GM19438 (cell line): ENCODE results near the gene SUMO4.

ENCODE experiments used
- ATAC-seq: cut with Tn5 transposase; IDR thresholded peaks from one replicate; pipeline ENCODE4 v1.9.1; 2021; ENCODE audit warnings: low read depth; ENCODE audit not compliant: unreplicated experiment

The SUMO4 gene

DNA sequence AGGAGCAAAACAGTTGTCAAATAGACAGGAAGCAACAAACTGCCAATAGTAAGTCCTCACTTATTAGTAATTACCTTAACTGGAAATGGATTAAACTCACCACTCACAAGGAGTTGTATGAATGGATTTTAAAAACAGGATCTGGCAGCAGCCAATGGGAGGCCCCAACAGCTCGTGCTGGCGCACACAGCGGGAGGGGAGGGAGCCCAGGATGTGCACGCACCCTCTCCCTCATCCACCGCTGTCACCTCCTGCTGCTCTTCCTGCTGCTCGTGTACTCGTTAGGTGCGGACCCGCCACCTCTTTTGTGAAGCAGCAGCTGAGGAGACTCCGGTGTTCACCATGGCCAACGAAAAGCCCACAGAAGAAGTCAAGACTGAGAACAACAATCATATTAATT, at the start of gene SUMO4:
SUMO4 (plus strand) TSS at position 213 of the 400 bp plus-strand sequence; CDS start at position 343, 130 bp downstream.
- no peak for ATAC-seq

GRCh38 chr6:149354009-149354408, 46.1 kb upstream of the SUMO4 start:
- ATAC-seq: no peak

DNA sequence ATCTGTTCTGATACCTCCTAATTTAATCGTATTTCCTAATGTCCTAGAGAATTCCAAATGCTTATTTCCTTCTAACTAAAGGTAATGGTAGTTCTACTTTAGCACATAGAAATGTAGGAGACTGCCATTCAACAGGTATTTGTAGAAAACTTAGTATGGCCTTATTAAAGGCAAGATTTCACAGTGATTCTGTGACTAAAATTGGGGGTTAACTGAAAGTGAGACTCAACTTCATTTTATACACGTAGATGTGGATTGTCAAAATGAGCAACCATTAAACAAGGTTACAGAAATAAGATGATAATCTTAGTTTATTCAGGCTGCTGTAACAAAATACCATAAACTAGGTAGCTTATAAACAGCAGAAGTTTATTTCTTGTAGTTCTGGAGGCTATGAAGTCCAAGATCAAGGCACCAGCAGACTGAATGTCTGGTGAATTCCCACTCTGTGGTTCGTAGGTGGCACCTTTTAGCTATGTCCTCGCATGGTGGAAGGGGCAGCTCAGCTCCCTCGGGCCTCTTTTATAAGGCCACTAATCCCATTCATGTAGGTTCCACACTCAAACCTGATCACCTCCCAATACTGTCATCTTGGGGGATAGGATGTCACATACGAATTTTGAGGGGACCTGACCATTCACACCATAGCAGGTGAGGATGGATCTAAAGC, 43.8 kb upstream of the SUMO4 start:
- ATAC-seq: no peak

GRCh38 chr6:149357726-149358538, 42.1 kb upstream of the SUMO4 start:
- ATAC-seq: no peak

DNA sequence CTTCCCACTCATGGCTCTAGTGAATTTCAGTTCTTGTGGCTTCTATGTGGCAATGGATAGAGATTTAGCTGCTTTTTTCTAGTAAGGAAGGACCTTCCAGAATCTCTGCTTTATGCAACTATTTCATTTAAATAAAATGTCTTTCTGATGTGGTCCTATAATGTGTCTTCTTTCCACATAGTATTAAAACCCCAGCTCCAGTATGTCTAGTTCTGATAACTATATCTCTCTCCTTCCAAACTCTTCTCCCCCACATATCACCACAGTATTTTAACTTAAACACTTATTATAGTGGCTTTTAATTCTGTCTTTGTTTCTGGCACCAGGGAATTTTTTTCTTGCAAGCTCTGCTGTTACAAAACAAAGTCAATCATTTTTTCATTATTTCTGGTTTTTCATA, 40.6 kb upstream of the SUMO4 start:
- no peak for ATAC-seq

GRCh38 chr6:149360536-149360935, 39.5 kb upstream of the SUMO4 start:
- no peak for ATAC-seq

DNA sequence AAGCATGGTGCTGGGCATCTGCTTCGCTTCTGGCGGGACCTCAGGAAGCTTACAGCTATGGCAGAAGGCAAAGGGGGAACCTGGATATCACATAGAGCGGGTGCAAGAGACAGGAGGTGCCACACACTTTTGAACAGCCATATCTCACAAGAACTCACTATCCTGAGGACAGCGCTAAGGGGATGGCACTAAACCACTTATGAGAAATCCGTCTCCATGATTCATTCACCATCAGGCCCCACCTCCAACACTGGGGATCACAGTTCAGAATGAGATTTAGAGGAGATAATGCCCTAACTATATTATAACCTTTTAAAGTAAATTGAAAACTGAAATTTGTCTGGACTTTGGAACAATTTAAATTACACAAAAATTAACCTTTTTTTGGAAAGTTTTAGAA, 37.8 kb upstream of the SUMO4 start:
- no peak for ATAC-seq

DNA sequence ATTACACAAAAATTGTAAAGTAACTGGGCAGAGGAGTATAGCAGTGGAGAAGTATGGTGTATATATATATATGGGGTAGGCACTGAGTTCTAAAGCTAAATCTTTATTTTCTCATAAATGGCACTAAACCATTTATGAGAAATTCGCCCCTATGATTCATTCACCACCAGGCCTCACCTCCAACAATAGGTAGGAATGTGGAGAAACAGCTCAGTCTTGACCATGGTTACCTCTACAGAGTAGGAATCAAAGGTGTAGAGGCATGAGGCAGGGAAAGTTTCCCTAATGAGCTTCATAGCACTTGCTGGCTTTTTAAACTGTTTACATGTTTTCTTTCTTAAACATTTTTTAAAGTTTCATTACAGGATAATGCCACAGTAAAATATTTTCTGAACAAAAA, 36.9 kb upstream of the SUMO4 start:
- no peak for ATAC-seq

- no peak for ATAC-seq
Observed at GRCh38 chr6:149364557-149364956, 35.5 kb upstream of the SUMO4 start.

DNA sequence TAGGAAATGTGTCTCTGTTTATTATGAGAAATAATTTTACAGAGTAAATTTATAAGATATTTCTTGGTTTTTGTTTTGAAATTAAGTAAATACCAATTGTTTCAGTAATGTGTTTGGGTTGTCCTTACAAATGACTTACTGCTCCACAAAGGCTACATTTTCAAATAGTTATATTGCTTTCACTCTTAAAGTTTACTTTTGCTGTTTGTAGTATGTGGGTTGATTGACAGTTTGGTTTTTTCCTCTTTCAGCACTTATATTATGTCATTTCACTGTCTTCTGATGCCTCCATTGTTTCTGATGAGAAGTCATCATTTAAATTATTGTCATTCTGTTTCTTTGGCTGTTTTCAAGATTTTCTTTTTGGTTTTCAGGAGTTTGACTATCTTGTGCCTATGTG, 34.9 kb upstream of the SUMO4 start:
- ATAC-seq: no peak

DNA sequence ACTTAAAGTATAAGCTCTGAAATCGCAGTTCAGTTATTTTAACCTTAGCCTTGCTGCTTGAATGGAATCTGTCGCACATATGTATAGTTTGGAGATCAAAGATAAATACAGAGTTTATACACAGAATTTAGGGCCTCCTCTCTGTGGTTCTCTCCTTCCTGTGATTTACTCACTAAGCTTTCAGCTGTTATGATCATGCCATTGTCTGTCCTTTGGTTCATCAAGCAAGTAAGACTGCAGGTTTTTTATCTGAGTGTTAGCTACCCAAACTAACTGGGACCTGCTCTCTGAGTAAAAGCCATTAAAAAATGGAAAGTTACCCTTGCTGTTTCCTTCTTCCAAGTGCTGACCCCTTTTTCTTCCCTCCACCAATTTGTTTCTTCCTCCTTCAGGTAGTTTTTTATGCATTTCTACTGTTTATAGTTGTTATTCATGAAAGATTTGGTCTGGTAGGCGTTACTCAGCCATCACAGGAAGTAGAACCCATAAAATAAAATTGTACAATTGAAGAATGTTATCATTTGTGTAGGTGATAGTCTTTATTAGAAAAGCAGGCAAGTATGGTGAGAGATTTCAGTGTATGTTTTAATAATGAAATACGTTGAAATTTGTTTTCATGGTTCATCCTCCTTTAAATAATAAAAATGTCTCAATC, 33.7 kb upstream of the SUMO4 start:
- no peak for ATAC-seq

- no peak for ATAC-seq
Observed at GRCh38 chr6:149368065-149368464, 32.0 kb upstream of the SUMO4 start.

GRCh38 chr6:149371154-149371553, 28.9 kb upstream of the SUMO4 start:
- ATAC-seq: no peak

DNA sequence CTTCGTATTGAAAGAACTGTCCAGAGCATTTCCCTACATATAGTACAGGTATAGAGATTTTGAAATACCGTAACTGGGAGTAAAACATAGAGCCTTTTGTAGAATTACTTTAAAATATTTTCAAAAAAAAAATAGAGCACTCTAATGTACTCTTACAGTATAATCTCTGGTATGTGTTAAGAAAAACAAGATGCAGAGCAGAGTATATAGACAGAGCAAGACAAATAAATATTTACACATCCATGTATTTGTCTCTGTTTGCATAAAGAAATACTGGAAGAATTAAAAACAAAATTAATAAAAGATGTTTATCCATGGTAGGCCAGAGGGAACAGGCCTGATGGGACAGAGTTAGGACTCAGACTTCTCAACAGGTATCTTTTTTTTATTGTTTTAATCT, 28.0 kb upstream of the SUMO4 start:
- no peak for ATAC-seq

DNA sequence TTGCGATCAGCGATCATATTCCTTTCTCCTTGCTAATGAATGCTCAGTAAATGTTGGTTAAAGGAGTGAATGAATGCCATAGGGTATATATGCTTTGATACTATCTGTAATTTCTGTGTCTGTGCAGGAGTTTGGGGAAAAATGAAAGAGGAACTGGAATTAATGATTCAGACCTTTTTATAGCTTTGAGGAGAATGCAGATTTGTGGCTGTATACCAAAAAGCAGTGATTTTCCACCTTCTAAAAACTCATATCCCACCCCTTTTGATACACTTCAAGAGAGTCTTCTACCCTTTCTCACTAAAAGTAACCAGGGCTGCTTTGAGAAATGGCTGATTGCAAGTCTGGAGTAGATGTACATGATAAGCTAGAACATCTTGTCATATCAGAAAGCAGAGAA, 26.6 kb upstream of the SUMO4 start:
- no peak for ATAC-seq

- ATAC-seq: no peak
Observed at GRCh38 chr6:149379977-149380376, 20.1 kb upstream of the SUMO4 start.

DNA sequence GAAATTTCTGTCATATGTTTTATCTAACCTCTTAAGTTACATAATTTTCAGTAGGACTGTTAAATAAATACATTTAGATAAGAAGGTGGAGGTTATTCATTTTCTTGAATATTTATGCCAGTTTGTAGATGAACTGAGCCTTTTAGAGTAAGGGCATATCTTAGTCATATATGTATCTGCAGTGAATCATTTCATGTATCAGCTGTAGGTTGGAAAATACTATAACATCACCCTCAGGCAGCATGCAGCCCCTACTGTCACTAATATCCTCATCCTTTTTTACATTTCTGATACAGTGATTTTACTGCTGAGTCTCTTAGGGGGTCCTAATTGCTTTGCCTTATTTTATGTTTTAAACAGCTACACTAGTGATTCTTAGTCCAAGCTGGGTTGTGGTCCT, 19.5 kb upstream of the SUMO4 start:
- no peak for ATAC-seq

DNA sequence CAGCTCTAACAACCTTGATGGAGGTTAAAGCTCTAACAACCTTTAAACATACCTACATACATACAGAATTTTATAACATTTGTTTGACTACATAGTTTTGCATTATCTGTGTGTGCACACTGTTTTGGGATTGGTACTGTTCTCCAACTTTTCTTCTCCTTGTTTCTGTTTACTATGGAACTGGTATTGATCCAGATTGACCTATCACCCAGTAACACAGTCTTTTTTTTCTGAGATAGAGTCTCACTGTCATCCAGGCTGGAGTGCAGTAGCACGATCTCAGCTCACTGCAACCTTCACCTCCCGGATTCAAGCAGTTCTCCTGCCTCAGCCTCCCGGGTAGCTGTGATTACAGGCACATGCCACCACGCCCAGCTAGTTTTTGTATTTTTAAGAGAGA, 16.7 kb upstream of the SUMO4 start:
- ATAC-seq: no peak

DNA sequence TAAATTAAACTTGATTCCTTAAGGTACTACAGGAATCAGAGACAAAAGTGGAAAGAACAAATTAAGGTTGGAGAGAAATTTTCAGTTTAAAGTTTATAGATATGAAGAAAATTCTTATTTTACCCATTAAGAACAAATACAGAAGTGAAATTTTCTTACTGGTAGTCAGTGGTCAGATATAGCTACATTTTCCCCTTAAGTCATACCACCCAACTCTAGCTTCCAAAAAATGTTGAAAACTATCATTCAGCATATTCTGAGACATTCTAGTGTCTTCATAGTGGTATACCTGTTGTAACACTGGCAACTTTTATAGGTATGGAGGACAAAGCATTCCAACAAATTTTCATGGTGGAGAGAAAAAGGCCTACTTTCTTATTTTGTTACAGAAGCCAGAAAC, 15.6 kb upstream of the SUMO4 start:
- no peak for ATAC-seq

- no peak for ATAC-seq
Observed at GRCh38 chr6:149385998-149386646, 13.9 kb upstream of the SUMO4 start.
